ENCODE measurements around the gene TTC39A.
"Not testable (repeated sequence)": the region's sequence is repeated elsewhere in the genome, so short reads cannot be mapped to it uniquely, and the experiment has no call there.

GRCh38 chr1:51325011-51325385 lies 5.4 kb downstream of the TTC39A start:
- TF ChIP-seq CSRNP2 (CRISPR knock-in tag; conservative IDR thresholded peaks at IDR 0.05; ENCODE audit: low read depth); ZNF451 (CRISPR knock-in tag; IDR thresholded peaks at IDR 0.05); CTCF (CRISPR knock-in tag; IDR thresholded peaks at IDR 0.05); SMC3 (IDR thresholded peaks at IDR 0.05; ENCODE audit: low read length); TARDBP (CRISPR knock-in tag; IDR thresholded peaks at IDR 0.05); MXI1 (IDR thresholded peaks at IDR 0.05; ENCODE audit: borderline replicate concordance, low read depth, low read length); TOE1 (CRISPR knock-in tag; IDR thresholded peaks at IDR 0.05); HOMEZ (CRISPR knock-in tag; IDR thresholded peaks at IDR 0.05; ENCODE audit: low read depth): not testable (repeated sequence)
